ENCODE results near the gene EIF4G3. TPM values are rescaled to one million over a fixed set of nuclear protein-coding genes. Genes with fewer than 3 reads are reported as not detected.
A peak's percentile ranks its signal among the peaks of the same experiment; 100 is the strongest.
"Not testable (repeated sequence)": the region's sequence is repeated elsewhere in the genome, so short reads cannot be mapped to it uniquely, and the experiment has no call there.

Gene EIF4G3
- total RNA-seq, 1 experiment from 2014 or later, result 66.8 TPM

GRCh38 chr1:20867847-20868246 lies 308.9 kb downstream of the EIF4G3 start:
- Histone ChIP-seq H3K4me1 (peaks cover 2% of the 10 kb centered on the region; the same call in 1 of the 2 replicates), H3K27ac (no peak overlapping the region), H3K36me3 (peaks cover 22% of the 10 kb centered on the region), H3K27me3 (no peaks in the 10 kb centered on the region), H3K4me3 (no peak overlapping the region), H3K9me3 (replicated peaks) (no peaks in the 10 kb centered on the region)
- DNase-seq, result no peak

- no peak overlapping the region for H3K27ac ChIP-seq
Measured at GRCh38 chr1:20867062-20867461, 309.6 kb downstream of the EIF4G3 start.

GRCh38 chr1:20865001-20865400 lies 311.7 kb downstream of the EIF4G3 start:
- Histone ChIP-seq H3K9me3 (replicated peaks) (no peaks in the 10 kb centered on the region), H3K4me1 (peaks cover 2% of the 10 kb centered on the region; the same call in 1 of the 2 replicates), H3K27ac (no peak overlapping the region), H3K27me3 (no peaks in the 10 kb centered on the region), H3K4me3 (no peak overlapping the region), H3K36me3 (peaks cover 39% of the 10 kb centered on the region)
- no peak for DNase-seq

More at GRCh38 chr1:20867062-20867461, 309.6 kb downstream of the EIF4G3 start:
- H3K4me1 ChIP-seq, result peaks cover 2% of the 10 kb centered on the region; the same call in 1 of the 2 replicates
- H3K9me3 ChIP-seq (replicated peaks), result no peaks in the 10 kb centered on the region
- H3K36me3 ChIP-seq, result peaks cover 28% of the 10 kb centered on the region
- no peaks in the 10 kb centered on the region for H3K27me3 ChIP-seq
- DNase-seq, result no peak
- H3K4me3 ChIP-seq, result no peak overlapping the region

DNA sequence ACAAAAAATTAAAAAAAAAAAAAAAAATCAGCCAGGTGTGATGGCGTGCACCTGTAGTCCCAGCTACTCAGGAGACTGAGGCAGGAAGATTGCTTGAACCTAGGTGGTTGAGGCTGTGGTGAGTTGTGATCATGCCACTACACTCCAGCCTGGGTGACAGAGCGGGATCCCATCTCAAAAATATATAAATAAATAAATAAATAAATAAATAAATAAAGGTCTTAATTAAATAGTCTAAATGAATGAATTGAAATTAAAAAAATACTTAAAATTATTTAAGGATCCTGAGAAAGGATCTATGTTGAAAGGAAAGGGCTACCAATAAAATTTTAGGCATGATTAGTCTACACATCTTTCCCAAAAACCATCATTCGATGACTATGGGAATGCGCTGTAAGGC lies 322.2 kb downstream of the EIF4G3 start:
- no peaks in the 10 kb centered on the region for H3K9me3 ChIP-seq (replicated peaks)
- no peaks in the 10 kb centered on the region for H3K4me1 ChIP-seq
- H3K36me3 ChIP-seq, result peaks cover 78% of the 10 kb centered on the region
- no peak overlapping the region for H3K4me3 ChIP-seq
- H3K27ac ChIP-seq, result no peak overlapping the region
- DNase-seq, result no peak
- no peaks in the 10 kb centered on the region for H3K27me3 ChIP-seq

DNA sequence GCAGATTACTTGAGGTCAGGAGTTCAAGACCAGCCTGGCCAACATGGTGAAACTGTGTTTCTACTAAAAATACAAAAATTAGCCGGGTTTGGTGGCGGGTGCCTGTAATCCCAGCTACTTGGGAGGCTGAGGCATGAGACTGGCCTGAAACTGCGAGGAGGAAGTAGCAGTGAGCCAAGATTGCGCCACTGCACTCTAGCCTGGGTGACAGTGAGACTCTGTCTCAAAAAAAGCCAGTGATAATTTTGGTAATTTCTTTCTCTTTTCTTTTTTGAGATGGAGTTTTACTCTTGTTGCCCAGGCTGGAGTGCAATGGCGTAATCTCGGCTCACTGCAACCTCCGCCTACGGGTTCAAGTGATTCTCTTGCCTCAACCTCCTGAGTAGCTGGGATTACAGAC lies 324.9 kb downstream of the EIF4G3 start:
- not testable (repeated sequence) for H3K27me3 ChIP-seq; H3K27ac ChIP-seq; DNase-seq; H3K4me1 ChIP-seq; H3K4me3 ChIP-seq; H3K9me3 ChIP-seq (replicated peaks)
- peaks cover 83% of the 10 kb centered on the region for H3K36me3 ChIP-seq

GRCh38 chr1:20850021-20850420 lies 326.7 kb downstream of the EIF4G3 start:
- DNase-seq, result no peak
- Histone ChIP-seq H3K4me1 (no peaks in the 10 kb centered on the region), H3K4me3 (no peak overlapping the region), H3K9me3 (replicated peaks) (no peaks in the 10 kb centered on the region), H3K27ac (no peak overlapping the region), H3K36me3 (peaks cover 82% of the 10 kb centered on the region), H3K27me3 (no peaks in the 10 kb centered on the region)

GRCh38 chr1:20849100-20849499 lies 327.6 kb downstream of the EIF4G3 start:
- H3K4me3 ChIP-seq, result no peak overlapping the region
- no peaks in the 10 kb centered on the region for H3K4me1 ChIP-seq
- no peak overlapping the region for H3K27ac ChIP-seq
- no peaks in the 10 kb centered on the region for H3K27me3 ChIP-seq
- DNase-seq, result no peak
- peaks cover 77% of the 10 kb centered on the region for H3K36me3 ChIP-seq
- no peaks in the 10 kb centered on the region for H3K9me3 ChIP-seq (replicated peaks)

DNA sequence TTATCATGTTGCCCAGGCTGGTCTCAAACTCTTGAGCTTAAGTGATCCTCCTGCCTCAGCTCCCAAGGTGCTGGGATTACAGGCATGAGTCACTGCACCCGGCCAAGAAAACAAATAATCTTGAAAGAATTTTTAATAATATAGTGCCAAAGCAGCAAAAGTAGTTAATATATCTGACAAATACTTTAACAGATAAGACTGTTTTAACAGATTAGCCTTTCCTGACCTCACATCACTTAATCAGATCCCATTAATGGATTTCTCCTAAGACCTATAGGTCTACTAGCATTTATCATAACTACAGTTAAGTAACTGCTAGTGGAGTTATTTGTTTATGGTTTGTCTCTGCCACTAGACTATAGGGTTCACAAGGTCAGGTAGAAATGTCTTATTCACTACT lies 328.5 kb downstream of the EIF4G3 start:
- Histone ChIP-seq H3K9me3 (replicated peaks) (no peaks in the 10 kb centered on the region), H3K4me1 (no peaks in the 10 kb centered on the region), H3K27me3 (no peaks in the 10 kb centered on the region), H3K27ac (no peak overlapping the region), H3K4me3 (no peak overlapping the region), H3K36me3 (peaks cover 71% of the 10 kb centered on the region)
- no peak for DNase-seq

- Histone ChIP-seq H3K27ac (no peak overlapping the region), H3K9me3 (replicated peaks) (no peaks in the 10 kb centered on the region), H3K4me3 (no peak overlapping the region), H3K4me1 (no peaks in the 10 kb centered on the region), H3K27me3 (no peaks in the 10 kb centered on the region), H3K36me3 (peaks cover 70% of the 10 kb centered on the region)
- no peak for DNase-seq
Measured at GRCh38 chr1:20847611-20848080, 329.1 kb downstream of the EIF4G3 start.

GRCh38 chr1:20846461-20847374 lies 330.0 kb downstream of the EIF4G3 start:
- no peaks in the 10 kb centered on the region for H3K27me3 ChIP-seq
- H3K27ac ChIP-seq, result no peak overlapping the region
- no peak overlapping the region for H3K4me3 ChIP-seq
- no peak for DNase-seq
- peaks cover 62% of the 10 kb centered on the region for H3K36me3 ChIP-seq
- H3K9me3 ChIP-seq (replicated peaks), result no peaks in the 10 kb centered on the region
- no peaks in the 10 kb centered on the region for H3K4me1 ChIP-seq

- H3K27ac ChIP-seq, result no peak overlapping the region
- DNase-seq, result peak in 1 of 2 experiments; percentile 14
- no peak overlapping the region for H3K4me3 ChIP-seq
- no peaks in the 10 kb centered on the region for H3K9me3 ChIP-seq (replicated peaks)
- no peaks in the 10 kb centered on the region for H3K4me1 ChIP-seq
- H3K27me3 ChIP-seq, result no peaks in the 10 kb centered on the region
- peaks cover 30% of the 10 kb centered on the region for H3K36me3 ChIP-seq
Measured at GRCh38 chr1:20840731-20841130, 336.0 kb downstream of the EIF4G3 start.

- no peaks in the 10 kb centered on the region for H3K4me1 ChIP-seq
- no peaks in the 10 kb centered on the region for H3K27me3 ChIP-seq
- no peak for DNase-seq
- H3K4me3 ChIP-seq, result no peak overlapping the region
- H3K27ac ChIP-seq, result no peak overlapping the region
- no peaks in the 10 kb centered on the region; the same call in 1 of the 2 replicates for H3K9me3 ChIP-seq (replicated peaks)
- H3K36me3 ChIP-seq, result peaks cover 23% of the 10 kb centered on the region
Measured at GRCh38 chr1:20837554-20838192, 339.0 kb downstream of the EIF4G3 start.

- no peaks in the 10 kb centered on the region for H3K27me3 ChIP-seq
- no peak overlapping the region for H3K4me3 ChIP-seq
- H3K36me3 ChIP-seq, result peaks cover 16% of the 10 kb centered on the region
- H3K9me3 ChIP-seq (replicated peaks), result no peaks in the 10 kb centered on the region; the same call in 1 of the 2 replicates
- no peaks in the 10 kb centered on the region for H3K4me1 ChIP-seq
- H3K27ac ChIP-seq, result no peak overlapping the region
- no peak for DNase-seq
Measured at GRCh38 chr1:20836230-20836629, 340.5 kb downstream of the EIF4G3 start.

GRCh38 chr1:20834780-20835179 lies 341.9 kb downstream of the EIF4G3 start:
- Histone ChIP-seq H3K36me3 (peaks cover 7% of the 10 kb centered on the region), H3K9me3 (replicated peaks) (no peaks in the 10 kb centered on the region; the same call in 1 of the 2 replicates), H3K4me3 (no peak overlapping the region), H3K4me1 (no peaks in the 10 kb centered on the region), H3K27ac (no peak overlapping the region), H3K27me3 (no peaks in the 10 kb centered on the region)
- DNase-seq, result no peak

DNA sequence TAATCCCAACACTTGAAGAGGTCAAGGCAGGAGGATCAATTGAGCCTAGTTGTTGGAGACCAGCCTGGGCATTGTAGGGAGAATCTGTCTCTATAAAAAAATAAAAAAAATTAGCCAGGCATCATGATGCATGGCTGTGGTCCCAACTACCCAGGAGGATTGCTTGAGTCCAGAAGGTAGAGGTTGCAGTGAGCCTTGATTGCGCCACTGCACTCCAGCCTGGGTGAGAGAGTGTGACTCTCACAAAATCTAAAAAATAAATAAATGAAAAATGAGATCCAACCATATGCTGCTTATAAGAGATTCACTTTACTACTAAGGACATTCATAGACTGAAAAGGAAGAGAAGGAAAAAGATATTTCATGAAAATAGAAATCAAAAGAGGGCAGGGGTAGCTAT lies 342.5 kb downstream of the EIF4G3 start:
- Histone ChIP-seq H3K4me3 (no peak overlapping the region), H3K4me1 (no peaks in the 10 kb centered on the region), H3K27me3 (no peaks in the 10 kb centered on the region), H3K36me3 (peaks cover 11% of the 10 kb centered on the region), H3K27ac (no peak overlapping the region), H3K9me3 (replicated peaks) (no peaks in the 10 kb centered on the region; the same call in 1 of the 2 replicates)
- DNase-seq, result no peak

Data from SJCRH30 (cell line).